HG03432 (cell line): ENCODE results near the gene STEAP2.
"Not testable (repeated sequence)": the region's sequence is repeated elsewhere in the genome, so short reads cannot be mapped to it uniquely, and the experiment has no call there.

Source experiments
- ATAC-seq: cut with Tn5 transposase; IDR thresholded peaks from one replicate; pipeline ENCODE4 v1.9.1; 2021; ENCODE audit warnings: mild to moderate bottlenecking, moderate library complexity; ENCODE audit not compliant: unreplicated experiment

Gene STEAP2

GRCh38 chr7:90232430-90232829 is 20.9 kb downstream of the STEAP2 start:
- no peak for ATAC-seq

- ATAC-seq: no peak
Observed at GRCh38 chr7:90233569-90233968, 22.0 kb downstream of the STEAP2 start.

GRCh38 chr7:90236721-90237289 is 25.3 kb downstream of the STEAP2 start:
- ATAC-seq: no peak

GRCh38 chr7:90238022-90238421 is 26.5 kb downstream of the STEAP2 start:
- ATAC-seq: no peak

- ATAC-seq: peak; percentile 28
Observed at GRCh38 chr7:90238583-90238982, 27.0 kb downstream of the STEAP2 start.

GRCh38 chr7:90239050-90239449 is 27.5 kb downstream of the STEAP2 start:
- ATAC-seq: no peak

- ATAC-seq: no peak
Observed at GRCh38 chr7:90239625-90240228, 28.2 kb downstream of the STEAP2 start.

GRCh38 chr7:90242369-90243168 is 31.0 kb downstream of the STEAP2 start:
- ATAC-seq: peak; percentile 65

- no peak for ATAC-seq
Observed at GRCh38 chr7:90243556-90243955, 32.0 kb downstream of the STEAP2 start.

- no peak for ATAC-seq
Observed at GRCh38 chr7:90244565-90244908, 33.0 kb downstream of the STEAP2 start.

GRCh38 chr7:90244909-90245851 is 33.6 kb downstream of the STEAP2 start, which contains the start of gene CFAP69:
Gene CFAP69, plus strand, starts transcription at chr7:90245174. Its CDS starts 251 bp downstream, at chr7:90245425.
- ATAC-seq: peak; percentile 87

GRCh38 chr7:90246171-90246570 is 34.6 kb downstream of the STEAP2 start:
- ATAC-seq: no peak

GRCh38 chr7:90248706-90249105 is 37.2 kb downstream of the STEAP2 start:
- no peak for ATAC-seq

- no peak for ATAC-seq
Observed at GRCh38 chr7:90250601-90251303, 39.2 kb downstream of the STEAP2 start.

- ATAC-seq: no peak
Observed at GRCh38 chr7:90251304-90251635, 39.7 kb downstream of the STEAP2 start.

GRCh38 chr7:90256011-90256410 is 44.5 kb downstream of the STEAP2 start:
- ATAC-seq: not testable (repeated sequence)

- ATAC-seq: no peak
Observed at GRCh38 chr7:90256778-90257177, 45.2 kb downstream of the STEAP2 start.

- no peak for ATAC-seq
Observed at GRCh38 chr7:90261441-90261840, 49.9 kb downstream of the STEAP2 start.

- ATAC-seq: peak; percentile 94
Observed at GRCh38 chr7:90262438-90262837, 50.9 kb downstream of the STEAP2 start.

- no peak for ATAC-seq
Observed at GRCh38 chr7:90266808-90267207, 55.3 kb downstream of the STEAP2 start.
